Breast epithelium (tissue), 3 donors: ENCODE data around the gene PHTF2.

Source experiments
- CTCF ChIP-seq, 3 donors: fragments of 450-650 bp; IDR thresholded peaks; one replicate each; pipeline ENCODE4 v1.5.1; 2016 to 2017; ENCODE audit warnings: antibody characterized with exemption in 3 of 3, mild to moderate bottlenecking in 3 of 3, moderate library complexity in 3 of 3
- POLR2A ChIP-seq: fragments of 450-650 bp; IDR thresholded peaks from one replicate; pipeline ENCODE4 v1.6.1; 2016; ENCODE audit warnings: antibody characterized with exemption, mild to moderate bottlenecking, moderate library complexity
- POLR2AphosphoS5 ChIP-seq, 3 donors: sonication (generic); formaldehyde crosslinking; IDR thresholded peaks; one replicate each; pipeline ENCODE4 v1.6.1; 2017; ENCODE audit warnings: antibody characterized with exemption in 3 of 3

- TF ChIP-seq CTCF (IDR thresholded peaks at IDR 0.05) (no peak), POLR2A (no peak), POLR2AphosphoS5 (IDR thresholded peaks at IDR 0.05) (no peak)
Measured at GRCh38 chr7:77791336-77791735, 7.2 kb upstream of the PHTF2 start.
